ENCODE data around the gene AP1S3.
"Not testable (repeated sequence)": the region's sequence is repeated elsewhere in the genome, so short reads cannot be mapped to it uniquely, and the experiment has no call there.

The AP1S3 gene

DNA sequence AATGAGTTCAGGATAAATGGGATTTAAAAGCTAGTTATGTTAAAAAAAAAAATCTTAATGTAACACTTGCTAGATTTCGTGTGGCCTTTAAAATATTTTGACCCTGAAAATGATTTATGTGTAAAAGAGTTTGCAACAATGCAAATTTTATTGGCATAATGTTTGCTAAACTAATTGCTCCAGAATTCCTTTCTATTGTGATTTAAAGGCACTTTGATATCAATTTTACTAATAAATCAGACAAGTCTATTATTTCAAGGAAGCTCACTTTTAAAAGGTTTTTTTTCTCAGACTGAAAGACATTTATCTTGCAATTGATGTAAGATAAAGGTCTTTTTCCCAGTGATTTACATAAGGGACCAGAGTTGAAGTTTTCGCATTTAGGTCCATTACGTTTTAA lies 17.5 kb downstream of the AP1S3 start:
- no peak for TF ChIP-seq CTCF (IDR thresholded peaks at IDR 0.05; ENCODE audit: extremely low read depth, missing control alignments)
- DNase-seq (ENCODE audit: low spot score) = no peak

- no peak for DNase-seq (ENCODE audit: low spot score)
- no peak for TF ChIP-seq CTCF (IDR thresholded peaks at IDR 0.05; ENCODE audit: extremely low read depth, missing control alignments)
Measured at GRCh38 chr2:223815884-223816570, 21.4 kb downstream of the AP1S3 start.

DNA sequence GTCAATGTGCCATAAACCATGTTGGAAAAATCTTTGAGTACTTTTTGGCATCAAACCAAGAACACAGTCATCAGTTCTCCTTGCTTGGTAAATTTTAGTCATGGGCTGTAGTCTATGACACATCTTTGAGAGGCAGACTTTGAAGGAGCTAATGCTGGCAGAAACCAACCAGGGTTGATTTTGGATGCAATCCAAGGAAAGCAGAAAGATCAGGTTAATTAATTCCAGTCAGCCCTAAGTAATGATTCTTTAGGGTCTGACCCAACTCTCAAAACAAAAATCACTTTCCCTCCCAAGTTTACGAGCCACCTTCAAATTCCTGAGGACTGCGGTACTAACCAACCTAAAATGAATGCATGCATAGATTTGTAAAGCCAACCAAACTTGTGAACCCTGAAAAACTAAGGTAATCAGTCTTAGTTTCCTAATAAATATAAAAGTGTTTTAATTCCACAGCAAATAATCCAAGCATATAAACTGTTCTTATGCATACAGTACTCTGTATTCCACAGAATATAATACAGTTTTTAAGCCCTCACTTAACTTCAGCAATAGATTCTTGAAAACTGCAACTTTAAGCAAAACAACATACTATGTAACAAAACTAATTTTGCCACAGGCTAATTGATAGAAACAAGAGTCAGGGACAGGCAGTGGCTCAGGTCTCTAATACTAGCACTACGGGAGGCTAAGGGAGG lies 22.0 kb downstream of the AP1S3 start:
- DNase-seq (ENCODE audit: low spot score) = no peak
- TF ChIP-seq CTCF (IDR thresholded peaks at IDR 0.05; ENCODE audit: extremely low read depth, missing control alignments) = no peak

DNA sequence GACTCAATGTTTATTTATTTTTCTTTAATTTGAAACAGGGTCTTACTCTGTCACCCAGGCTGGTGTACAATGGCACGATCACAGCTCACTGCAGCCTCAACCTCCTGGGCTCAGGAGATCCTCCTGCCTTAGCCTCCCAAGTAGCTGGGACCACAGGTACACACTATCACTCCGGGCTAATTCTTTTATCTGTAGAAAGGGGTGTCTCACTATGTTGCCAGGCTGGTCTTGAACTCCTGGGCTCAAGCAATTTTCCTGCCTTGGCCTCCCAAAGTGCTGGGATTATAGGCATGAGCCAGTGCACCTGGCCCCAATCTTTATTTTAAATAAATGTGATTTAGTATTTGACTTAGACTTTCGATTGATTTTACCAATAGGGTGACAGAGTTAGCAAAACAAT lies 22.6 kb downstream of the AP1S3 start:
- DNase-seq (ENCODE audit: low spot score) = not testable (repeated sequence)

- no peak for TF ChIP-seq CTCF (IDR thresholded peaks at IDR 0.05; ENCODE audit: extremely low read depth, missing control alignments)
- DNase-seq (ENCODE audit: low spot score) = no peak
Measured at GRCh38 chr2:223813329-223813728, 24.1 kb downstream of the AP1S3 start.

DNA sequence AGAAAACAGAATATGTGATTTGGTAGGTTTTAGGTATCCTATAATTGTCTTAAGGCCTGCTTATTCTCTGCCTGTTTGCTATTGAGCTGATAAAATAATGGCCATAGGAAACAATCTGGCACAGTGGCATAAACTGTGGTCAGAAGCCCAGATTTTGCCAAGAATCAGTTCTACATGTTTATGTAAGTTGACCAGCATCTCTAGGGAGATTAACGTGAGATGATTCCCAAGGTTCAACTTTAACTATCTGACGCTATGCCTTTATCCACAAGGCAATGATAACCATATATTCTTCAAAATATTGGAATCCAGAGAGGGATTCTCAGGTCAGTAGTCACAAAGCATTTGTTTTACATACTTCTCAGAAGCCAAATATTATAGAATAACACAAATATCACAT lies 25.6 kb downstream of the AP1S3 start:
- no peak for TF ChIP-seq CTCF (IDR thresholded peaks at IDR 0.05; ENCODE audit: extremely low read depth, missing control alignments)
- no peak for DNase-seq (ENCODE audit: low spot score)

- TF ChIP-seq CTCF (IDR thresholded peaks at IDR 0.05; ENCODE audit: extremely low read depth, missing control alignments) = no peak
- no peak for DNase-seq (ENCODE audit: low spot score)
Measured at GRCh38 chr2:223805008-223805407, 32.4 kb downstream of the AP1S3 start.

- no peak for DNase-seq (ENCODE audit: low spot score)
- no peak for TF ChIP-seq CTCF (IDR thresholded peaks at IDR 0.05; ENCODE audit: extremely low read depth, missing control alignments)
Measured at GRCh38 chr2:223801736-223802135, 35.6 kb downstream of the AP1S3 start.
